SH-SY5Y (cell line): ENCODE data around the gene NXPE3.

Experiments used
- GATA2 ChIP-seq: IDR thresholded peaks from 2 replicates; pipeline ENCODE4 v1.6.1; 2011; ENCODE audit warnings: mild to moderate bottlenecking, low read depth, low read length
- GATA3 ChIP-seq: IDR thresholded peaks from 2 replicates; pipeline ENCODE4 v1.6.1; 2011; ENCODE audit warnings: low read depth, mild to moderate bottlenecking, low read length, moderate library complexity

NXPE3 gene

GRCh38 chr3:101867511-101867910, 88.5 kb downstream of the NXPE3 start:
- TF ChIP-seq GATA2, result no peak
- no peak for TF ChIP-seq GATA3

GRCh38 chr3:101867996-101868395, 89.0 kb downstream of the NXPE3 start:
- TF ChIP-seq GATA2, result no peak

- TF ChIP-seq GATA3, result no peak
- no peak for TF ChIP-seq GATA2
Measured at GRCh38 chr3:101868534-101869464, 89.8 kb downstream of the NXPE3 start.

- TF ChIP-seq GATA2, result no peak
- TF ChIP-seq GATA3, result no peak
Measured at GRCh38 chr3:101870138-101870537, 91.1 kb downstream of the NXPE3 start.

- TF ChIP-seq GATA3, result no peak
- no peak for TF ChIP-seq GATA2
Measured at GRCh38 chr3:101873619-101874018, 94.6 kb downstream of the NXPE3 start.

- no peak for TF ChIP-seq GATA2
- TF ChIP-seq GATA3, result no peak
Measured at GRCh38 chr3:101876142-101876541, 97.1 kb downstream of the NXPE3 start.
